WTC11 (cell line): ENCODE results near the gene CEBPA. TPM values are rescaled to one million over a fixed set of nuclear protein-coding genes. Genes with fewer than 3 reads are reported as not detected.
"Not testable (repeated sequence)": the region's sequence is repeated elsewhere in the genome, so short reads cannot be mapped to it uniquely, and the experiment has no call there.

ENCODE experiments used
- ATAC-seq: fragments of 200-7000 bp; cut with Tn5 transposase; 2 replicates; pipeline ENCODE4 v1.10.0; 2021; ENCODE audit warnings: mild to moderate bottlenecking, moderate library complexity
- CTCF ChIA-PET: fragments of 300-600 bp; sonication (Branson Sonifier 250); formaldehyde crosslinking; loops from one replicate; lab custom pipeline; 2021; ENCODE audit warnings: antibody characterized with exemption; lab: Charles Lee
- POLR2A ChIA-PET: fragments of 350-600 bp; sonication (Branson Sonifier 250); formaldehyde crosslinking; loops from one replicate; lab custom pipeline; 2021; ENCODE audit warnings: antibody characterized with exemption; lab: Charles Lee
- DNase-seq: peaks from one replicate; pipeline ENCODE4 v3.0.0; 2021; ENCODE audit warnings: low spot score
- H3K27ac Mint-ChIP-seq: 2 replicates; pipeline ENCODE4 v1.8.0; 2021; ENCODE audit warnings: mixed read lengths
- H3K27me3 Mint-ChIP-seq: 2 replicates; pipeline ENCODE4 v1.8.0; 2021; ENCODE audit warnings: low read depth, mild to moderate bottlenecking, moderate library complexity, mixed read lengths
- H3K36me3 Mint-ChIP-seq: 2 replicates; pipeline ENCODE4 v1.8.0; 2021; ENCODE audit warnings: mixed read lengths
- H3K4me1 Mint-ChIP-seq: 2 replicates; pipeline ENCODE4 v1.8.0; 2022; ENCODE audit warnings: mixed read lengths
- H3K4me3 Mint-ChIP-seq: 2 replicates; pipeline ENCODE4 v1.8.0; 2021; ENCODE audit warnings: mild to moderate bottlenecking, moderate library complexity, mixed read lengths
- H3K9me3 Mint-ChIP-seq: 2 replicates; pipeline ENCODE4 v1.8.0; 2021; ENCODE audit warnings: mixed read lengths
- ARID4B ChIP-seq: sonication (generic); formaldehyde crosslinking; IDR thresholded peaks from 2 replicates; pipeline ENCODE4 v1.8.0; 2023; ENCODE audit warnings: missing genetic modification reagents, mild to moderate bottlenecking, borderline replicate concordance
- ATF2 ChIP-seq: sonication (generic); formaldehyde crosslinking; IDR thresholded peaks from 2 replicates; pipeline ENCODE4 v1.8.1; 2022; ENCODE audit warnings: low read depth, missing genetic modification reagents, borderline replicate concordance
- CTCF ChIP-seq: fragments of 200-600 bp; IDR thresholded peaks from 2 replicates; pipeline ENCODE4 v1.8.0; 2022; ENCODE audit warnings: antibody characterized with exemption
- E2F1 ChIP-seq: sonication (generic); formaldehyde crosslinking; IDR thresholded peaks from 2 replicates; pipeline ENCODE4 v1.8.0; 2022; ENCODE audit warnings: mild to moderate bottlenecking, missing genetic modification reagents
- E2F5 ChIP-seq: sonication (generic); formaldehyde crosslinking; IDR thresholded peaks from 2 replicates; pipeline ENCODE4 v1.8.1; 2022; ENCODE audit warnings: mild to moderate bottlenecking, moderate library complexity, missing genetic modification reagents
- FOXK1 ChIP-seq: sonication (generic); formaldehyde crosslinking; IDR thresholded peaks from 2 replicates; pipeline ENCODE4 v1.8.0; 2022; ENCODE audit warnings: mild to moderate bottlenecking, moderate library complexity, missing genetic modification reagents
- FOXP1 ChIP-seq: sonication (generic); formaldehyde crosslinking; IDR thresholded peaks from 2 replicates; pipeline ENCODE4 v1.8.0; 2022; ENCODE audit warnings: missing genetic modification reagents, mild to moderate bottlenecking, moderate library complexity, borderline replicate concordance
- IRF2 ChIP-seq: sonication (generic); formaldehyde crosslinking; IDR thresholded peaks from 2 replicates; pipeline ENCODE4 v1.8.0; 2022; ENCODE audit warnings: low read depth, missing genetic modification reagents, borderline replicate concordance
- JAZF1 ChIP-seq: fragments of 250-450 bp; sonication (Bioruptor Pico); IDR thresholded peaks from 2 replicates; pipeline ENCODE4 v1.9.0; 2021; ENCODE audit warnings: moderate library complexity, mild to moderate bottlenecking, inconsistent platforms
- NFYB ChIP-seq: sonication (generic); formaldehyde crosslinking; conservative IDR thresholded peaks from 2 replicates; pipeline ENCODE4 v1.8.0; 2022; ENCODE audit warnings: low read depth, missing genetic modification reagents
- NR2C2 ChIP-seq: sonication (generic); formaldehyde crosslinking; IDR thresholded peaks from 2 replicates; pipeline ENCODE4 v1.8.0; 2022; ENCODE audit warnings: mild to moderate bottlenecking, missing genetic modification reagents
- NR3C1 ChIP-seq: sonication (generic); formaldehyde crosslinking; conservative IDR thresholded peaks from 2 replicates; pipeline ENCODE4 v1.8.1; 2023; ENCODE audit warnings: low read depth, mild to moderate bottlenecking, missing genetic modification reagents
- PRRX2 ChIP-seq: fragments of 250-450 bp; sonication (Bioruptor Pico); IDR thresholded peaks from 2 replicates; pipeline ENCODE4 v1.8.0; 2021; ENCODE audit warnings: mild to moderate bottlenecking
- SMAD3 ChIP-seq: sonication (generic); formaldehyde crosslinking; IDR thresholded peaks from 2 replicates; pipeline ENCODE4 v1.8.0; 2022; ENCODE audit warnings: missing genetic modification reagents, mild to moderate bottlenecking, borderline replicate concordance
- SP1 ChIP-seq: sonication (generic); formaldehyde crosslinking; conservative IDR thresholded peaks from 2 replicates; pipeline ENCODE4 v1.8.1; 2022; ENCODE audit warnings: missing genetic modification reagents
- TEAD4 ChIP-seq: sonication (generic); formaldehyde crosslinking; IDR thresholded peaks from 2 replicates; pipeline ENCODE4 v1.8.0; 2022; ENCODE audit warnings: mild to moderate bottlenecking, missing genetic modification reagents
- TP53 ChIP-seq: sonication (generic); formaldehyde crosslinking; IDR thresholded peaks from 2 replicates; pipeline ENCODE4 v1.8.1; 2023; ENCODE audit warnings: mild to moderate bottlenecking, missing genetic modification reagents
- ZNF219 ChIP-seq: sonication (generic); formaldehyde crosslinking; IDR thresholded peaks from 2 replicates; pipeline ENCODE4 v1.8.0; 2023; ENCODE audit warnings: missing genetic modification reagents, mild to moderate bottlenecking, borderline replicate concordance
- ZNF532 ChIP-seq: fragments of 250-450 bp; sonication (Bioruptor Pico); IDR thresholded peaks from 2 replicates; pipeline ENCODE4 v1.9.0; 2021; ENCODE audit warnings: mild to moderate bottlenecking, borderline replicate concordance
- ZNF671 ChIP-seq: fragments of 250-450 bp; sonication (Bioruptor Pico); IDR thresholded peaks from 2 replicates; pipeline ENCODE4 v1.8.0; 2021; ENCODE audit warnings: mild to moderate bottlenecking
- total RNA-seq: library from RNA; stranded (reverse); gene quantifications from 3 replicates; pipeline ENCODE4 v1.2.3, GENCODE V29; 2021

CEBPA gene
- total RNA-seq, 1 experiment from 2014 or later, result 5.6 TPM

GRCh38 chr19:33295621-33296487, 6.5 kb downstream of the CEBPA start:
- H3K9me3 Mint-ChIP-seq, result no peaks in the 10 kb centered on the region
- no peak for DNase-seq
- H3K27me3 Mint-ChIP-seq, result peaks cover 19% of the 10 kb centered on the region
- no peak overlapping the region for H3K27ac Mint-ChIP-seq
- ATAC-seq, result no peak
- CTCF ChIA-PET, result interaction anchor here (0.8 to 1.0 kb wide), 3 partner anchors 15 to 104 kb away, joined by 3 read pairs; no protein-coding TSS in a partner anchor
- POLR2A ChIA-PET, result no interaction called here
- H3K4me3 Mint-ChIP-seq, result no peak overlapping the region
- TF ChIP-seq NFYB (CRISPR knock-in tag) (no peak), SMAD3 (CRISPR knock-in tag) (no peak), E2F1 (no peak), FOXP1 (CRISPR knock-in tag) (no peak), ARID4B (CRISPR knock-in tag) (no peak), FOXK1 (CRISPR knock-in tag) (no peak), TP53 (no peak), SP1 (no peak), ZNF532 (CRISPR knock-in tag) (no peak), NR3C1 (CRISPR knock-in tag) (no peak), NR2C2 (CRISPR knock-in tag) (no peak), IRF2 (CRISPR knock-in tag) (no peak), ZNF219 (CRISPR knock-in tag) (no peak), JAZF1 (CRISPR knock-in tag) (no peak), ATF2 (no peak), PRRX2 (CRISPR knock-in tag) (no peak), CTCF (no peak), TEAD4 (no peak), E2F5 (CRISPR knock-in tag) (no peak), ZNF671 (CRISPR knock-in tag) (no peak)
- no peaks in the 10 kb centered on the region for H3K36me3 Mint-ChIP-seq
- peaks cover 12% of the 10 kb centered on the region for H3K4me1 Mint-ChIP-seq

GRCh38 chr19:33295046-33295445, 7.3 kb downstream of the CEBPA start:
- peak; percentile 2 for DNase-seq
- not testable (repeated sequence) for H3K4me1 Mint-ChIP-seq

More at GRCh38 chr19:33295046-33295445, 7.3 kb downstream of the CEBPA start:
- POLR2A ChIA-PET, H3K27ac Mint-ChIP-seq, CTCF ChIA-PET, ATAC-seq, H3K36me3 Mint-ChIP-seq, H3K9me3 Mint-ChIP-seq, H3K4me3 Mint-ChIP-seq: not testable (repeated sequence)
- H3K27me3 Mint-ChIP-seq, result peaks cover 11% of the 10 kb centered on the region
